MM.1S (cell line): ENCODE results near the gene PCDH19.

Experiments
- DNase-seq: peaks from one replicate; pipeline ENCODE4 v3.0.0-alpha.2; 2015
- H2AFZ ChIP-seq: fragments of 300-600 bp; sonication (generic); 2 replicates; pipeline ENCODE4 v1.6.0; 2016; ENCODE audit warnings: antibody characterized with exemption, low read length
- H3F3A ChIP-seq: fragments of 300-600 bp; sonication (generic); 2 replicates; pipeline ENCODE4 v1.6.1; 2016; ENCODE audit warnings: mild to moderate bottlenecking, antibody characterized with exemption, low read length, moderate library complexity, mixed read lengths; ENCODE audit not compliant: insufficient read depth
- H3K27ac ChIP-seq: fragments of 300-600 bp; sonication (generic); 2 replicates; pipeline ENCODE4 v1.5.1; 2016; ENCODE audit warnings: mild to moderate bottlenecking, low read length
- H3K27me3 ChIP-seq: fragments of 300-600 bp; sonication (generic); replicated peaks from 2 replicates; pipeline ENCODE4 v1.6.0; 2016; ENCODE audit warnings: low read length; ENCODE audit not compliant: insufficient read depth
- H3K36me3 ChIP-seq: fragments of 300-600 bp; sonication (generic); replicated peaks from 2 replicates; pipeline ENCODE4 v1.6.1; 2016; ENCODE audit warnings: mild to moderate bottlenecking, low read length, mixed read lengths; ENCODE audit not compliant: insufficient read depth
- H3K4me1 ChIP-seq: fragments of 300-600 bp; sonication (generic); 2 replicates; pipeline ENCODE4 v1.6.1; 2016; ENCODE audit warnings: low read length, mixed read lengths
- H3K4me2 ChIP-seq: fragments of 300-600 bp; sonication (generic); 2 replicates; pipeline ENCODE4 v1.6.0; 2016; ENCODE audit warnings: low read depth, low read length
- H3K4me3 ChIP-seq: fragments of 300-600 bp; sonication (generic); 2 replicates; pipeline ENCODE4 v1.5.1; 2016; ENCODE audit warnings: low read length, mixed read lengths
- H3K79me2 ChIP-seq: fragments of 300-600 bp; sonication (generic); 2 replicates; pipeline ENCODE4 v1.6.1; 2016; ENCODE audit warnings: mixed run types, low read length, mixed read lengths
- H3K9ac ChIP-seq: fragments of 300-600 bp; sonication (generic); 2 replicates; pipeline ENCODE4 v1.6.1; 2016; ENCODE audit warnings: low read length, mixed read lengths
- H3K9me2 ChIP-seq: fragments of 300-600 bp; sonication (generic); replicated peaks from 2 replicates; pipeline ENCODE4 v1.6.1; 2016; ENCODE audit warnings: mild to moderate bottlenecking, low read length, mixed read lengths; ENCODE audit not compliant: insufficient read depth
- H3K9me3 ChIP-seq: fragments of 300-600 bp; sonication (generic); replicated peaks from 2 replicates; pipeline ENCODE4 v1.6.1; 2016; ENCODE audit warnings: mild to moderate bottlenecking, low read length, mixed read lengths; ENCODE audit not compliant: insufficient read depth
- H4K20me1 ChIP-seq: fragments of 300-600 bp; sonication (generic); 2 replicates; pipeline ENCODE4 v1.6.1; 2016; ENCODE audit warnings: mild to moderate bottlenecking, low read length, moderate library complexity, mixed read lengths; ENCODE audit not compliant: insufficient read depth
- CTCF ChIP-seq: fragments of 300-600 bp; sonication (generic); IDR thresholded peaks from 2 replicates; pipeline ENCODE4 v1.5.1; 2016; ENCODE audit warnings: antibody characterized with exemption, low read length, mixed read lengths
- EZH2 ChIP-seq: fragments of 300-600 bp; sonication (generic); optimal IDR thresholded peaks from 2 replicates; pipeline ENCODE3; 2017; ENCODE audit warnings: low read depth, mild to moderate bottlenecking, antibody characterized with exemption, low read length, mixed read lengths
- EZH2phosphoT487 ChIP-seq: fragments of 300-600 bp; sonication (generic); IDR thresholded peaks from 2 replicates; pipeline ENCODE4 v1.6.1; 2018; ENCODE audit warnings: antibody characterized with exemption, low read length

Gene PCDH19

GRCh38 chrX:100349391-100349790 is 60.7 kb downstream of the PCDH19 start:
- Histone ChIP-seq H3K4me3 (no peak overlapping the region), H3K9ac (no peak overlapping the region), H3K36me3 (no peaks in the 10 kb centered on the region), H3F3A (no peaks in the 10 kb centered on the region), H3K27me3 (no peaks in the 10 kb centered on the region), H3K9me3 (no peaks in the 10 kb centered on the region), H4K20me1 (no peaks in the 10 kb centered on the region), H3K27ac (no peak overlapping the region), H2AFZ (no peak overlapping the region), H3K9me2 (no peaks in the 10 kb centered on the region), H3K79me2 (no peaks in the 10 kb centered on the region), H3K4me1 (no peaks in the 10 kb centered on the region), H3K4me2 (no peak overlapping the region)
- no peak for TF ChIP-seq EZH2
- no peak for DNase-seq

GRCh38 chrX:100341142-100341510 is 68.9 kb downstream of the PCDH19 start:
- no peaks in the 10 kb centered on the region for H3K9me3 ChIP-seq
- no peak overlapping the region for H3K9ac ChIP-seq
- no peak for DNase-seq
- no peaks in the 10 kb centered on the region for H3K36me3 ChIP-seq
- H3K4me2 ChIP-seq = no peak overlapping the region
- no peaks in the 10 kb centered on the region for H3K79me2 ChIP-seq
- H3F3A ChIP-seq = no peaks in the 10 kb centered on the region
- H3K27me3 ChIP-seq = no peaks in the 10 kb centered on the region
- H3K9me2 ChIP-seq = no peaks in the 10 kb centered on the region
- TF ChIP-seq CTCF (no peak), EZH2phosphoT487 (no peak), EZH2 (no peak)
- no peaks in the 10 kb centered on the region for H3K4me1 ChIP-seq
- H4K20me1 ChIP-seq = no peaks in the 10 kb centered on the region
- H3K4me3 ChIP-seq = no peak overlapping the region
- H3K27ac ChIP-seq = no peak overlapping the region
- H2AFZ ChIP-seq = no peak overlapping the region

GRCh38 chrX:100340491-100341141 is 69.5 kb downstream of the PCDH19 start:
- H3K27ac ChIP-seq = no peak overlapping the region
- H3K36me3 ChIP-seq = no peaks in the 10 kb centered on the region
- no peaks in the 10 kb centered on the region for H4K20me1 ChIP-seq
- no peaks in the 10 kb centered on the region for H3K79me2 ChIP-seq
- no peak overlapping the region for H2AFZ ChIP-seq
- H3K4me1 ChIP-seq = no peaks in the 10 kb centered on the region
- no peak overlapping the region for H3K9ac ChIP-seq
- no peak overlapping the region for H3K4me3 ChIP-seq
- H3K9me3 ChIP-seq = no peaks in the 10 kb centered on the region
- H3K4me2 ChIP-seq = no peak overlapping the region
- no peaks in the 10 kb centered on the region for H3K27me3 ChIP-seq
- no peaks in the 10 kb centered on the region for H3K9me2 ChIP-seq
- no peaks in the 10 kb centered on the region for H3F3A ChIP-seq
- TF ChIP-seq EZH2phosphoT487 (no peak), EZH2 (no peak), CTCF (no peak)
- no peak for DNase-seq

- TF ChIP-seq EZH2 = no peak
- no peak for TF ChIP-seq CTCF
- Histone ChIP-seq H3K9me3 (no peaks in the 10 kb centered on the region), H2AFZ (no peak overlapping the region), H3K4me1 (no peaks in the 10 kb centered on the region), H3K9me2 (no peaks in the 10 kb centered on the region), H3K36me3 (no peaks in the 10 kb centered on the region), H3K4me3 (no peak overlapping the region), H3K27me3 (no peaks in the 10 kb centered on the region), H3K4me2 (no peak overlapping the region), H3K79me2 (no peaks in the 10 kb centered on the region), H3K27ac (no peak overlapping the region), H3F3A (no peaks in the 10 kb centered on the region), H4K20me1 (no peaks in the 10 kb centered on the region), H3K9ac (no peak overlapping the region)
- DNase-seq = no peak
These were observed 81.7 kb downstream of the PCDH19 start for GRCh38 chrX:100328351-100328750.
